NCI-H1048 (cell line): ENCODE results near the gene HEXIM1.

ENCODE experiments used
- DNase-seq: peaks from one replicate; lab custom pipeline; 2025; lab: John Stamatoyannopoulos, UW

The HEXIM1 gene

GRCh38 chr17:45148183-45149036, at the start of gene HEXIM1:
Gene HEXIM1 (plus strand): TSS chr17:45148475. CDS start chr17:45149191, 716 bp downstream.
- DNase-seq, result peak; percentile 99

GRCh38 chr17:45098869-45099616, 49.2 kb upstream of the HEXIM1 start:
- peak; percentile 23 for DNase-seq

GRCh38 chr17:45101546-45101882, 46.8 kb upstream of the HEXIM1 start:
- no peak for DNase-seq

GRCh38 chr17:45101883-45102811, 46.1 kb upstream of the HEXIM1 start:
- DNase-seq, result no peak

- no peak for DNase-seq
These were observed 45.4 kb upstream of the HEXIM1 start for GRCh38 chr17:45102856-45103255.

GRCh38 chr17:45103269-45103795, 44.9 kb upstream of the HEXIM1 start:
- no peak for DNase-seq

- no peak for DNase-seq
These were observed 44.2 kb upstream of the HEXIM1 start for GRCh38 chr17:45104029-45104428.

- DNase-seq, result no peak
These were observed 43.8 kb upstream of the HEXIM1 start for GRCh38 chr17:45104497-45104896.

GRCh38 chr17:45104907-45105624, 43.2 kb upstream of the HEXIM1 start:
- DNase-seq, result no peak

- DNase-seq, result no peak
These were observed 42.2 kb upstream of the HEXIM1 start for GRCh38 chr17:45106096-45106495.

GRCh38 chr17:45106582-45106981, 41.7 kb upstream of the HEXIM1 start:
- no peak for DNase-seq

GRCh38 chr17:45107293-45108010, 40.8 kb upstream of the HEXIM1 start:
- no peak for DNase-seq

GRCh38 chr17:45108051-45108450, 40.2 kb upstream of the HEXIM1 start:
- no peak for DNase-seq

- DNase-seq, result no peak
These were observed 39.4 kb upstream of the HEXIM1 start for GRCh38 chr17:45108595-45109521.

GRCh38 chr17:45110676-45111611, 37.3 kb upstream of the HEXIM1 start:
- DNase-seq, result no peak

- DNase-seq, result no peak
These were observed 36.4 kb upstream of the HEXIM1 start for GRCh38 chr17:45111850-45112249.

GRCh38 chr17:45112559-45113423, 35.5 kb upstream of the HEXIM1 start:
- no peak for DNase-seq

GRCh38 chr17:45113424-45113754, 34.9 kb upstream of the HEXIM1 start:
- DNase-seq, result no peak
